Brain microvascular endothelial cell (primary cell): ENCODE data around the gene MLST8.

Source experiments
- DNase-seq: peaks from one replicate; pipeline ENCODE4 v3.0.0-alpha.2; 2020
- H3K27ac ChIP-seq: fragments of 250-450 bp; sonication (Bioruptor Pico); 2 replicates; pipeline ENCODE4 v1.5.1; 2020; ENCODE audit warnings: mild to moderate bottlenecking, moderate library complexity
- H3K27me3 ChIP-seq: fragments of 250-450 bp; sonication (Bioruptor Pico); replicated peaks from 2 replicates; pipeline ENCODE4 v1.5.1; 2020; ENCODE audit warnings: mild to moderate bottlenecking
- H3K36me3 ChIP-seq: fragments of 250-450 bp; sonication (Bioruptor Pico); replicated peaks from 2 replicates; pipeline ENCODE4 v1.5.1; 2020; ENCODE audit warnings: mild to moderate bottlenecking
- H3K4me3 ChIP-seq: 2 replicates; pipeline ENCODE4 v1.5.1; 2011; ENCODE audit warnings: low read depth, mild to moderate bottlenecking, control low read depth, low read length, moderate library complexity
- CTCF ChIP-seq: IDR thresholded peaks from 2 replicates; pipeline ENCODE4 v1.5.1; 2011; ENCODE audit warnings: low read depth, mild to moderate bottlenecking, moderate library complexity, low read length, control low read depth, inconsistent platforms; ENCODE audit errors: missing control alignments
- in situ Hi-C: cut with HindIII; loops from 2 replicates; pipeline ENCODE4 v1.10.0; 2017; ENCODE audit warnings: low sequenced_read_pairs, low pct_ligation_motif_present

Gene MLST8

GRCh38 chr16:2159175-2159838 is 45.9 kb upstream of the MLST8 start:
- Histone ChIP-seq H3K27me3 (no peaks in the 10 kb centered on the region), H3K4me3 (peak overlapping the region; percentile 22), H3K27ac (peak overlapping the region; percentile 86), H3K36me3 (peaks cover 12% of the 10 kb centered on the region)
- TF ChIP-seq CTCF = no peak
- peak; percentile 75 for DNase-seq
- in situ Hi-C loops = no loop called here

GRCh38 chr16:2160915-2161551 is 44.2 kb upstream of the MLST8 start:
- H3K27ac ChIP-seq = peak overlapping the region; percentile 60
- H3K36me3 ChIP-seq = peaks cover 11% of the 10 kb centered on the region

GRCh38 chr16:2161911-2162310 is 43.3 kb upstream of the MLST8 start:
- Histone ChIP-seq H3K4me3 (no peak overlapping the region), H3K27ac (peak overlapping the region; percentile 16), H3K27me3 (no peaks in the 10 kb centered on the region), H3K36me3 (peaks cover 19% of the 10 kb centered on the region)
- in situ Hi-C loops = loop anchor here (10.0 kb wide), 1 partner anchor 87 kb away; no protein-coding TSS in a partner anchor
- TF ChIP-seq CTCF = no peak
- no peak for DNase-seq

More at GRCh38 chr16:2160915-2161551, 44.2 kb upstream of the MLST8 start:
- H3K27me3 ChIP-seq = no peaks in the 10 kb centered on the region
- no peak for TF ChIP-seq CTCF
- in situ Hi-C loops = loop anchor here (10.0 kb wide), 1 partner anchor 86 kb away; no protein-coding TSS in a partner anchor
- H3K4me3 ChIP-seq = no peak overlapping the region
- peak; percentile 41 for DNase-seq

- Histone ChIP-seq H3K36me3 (peaks cover 27% of the 10 kb centered on the region), H3K27ac (no peak overlapping the region)
- in situ Hi-C loops = loop anchor here (10.0 kb wide), 1 partner anchor 88 kb away; no protein-coding TSS in a partner anchor
Measured at GRCh38 chr16:2162676-2163118, 42.6 kb upstream of the MLST8 start.

GRCh38 chr16:2163211-2163881 is 41.9 kb upstream of the MLST8 start:
- no peak for TF ChIP-seq CTCF
- DNase-seq = no peak
- in situ Hi-C loops = loop anchor here (10.0 kb wide), 1 partner anchor 89 kb away; no protein-coding TSS in a partner anchor
- no peaks in the 10 kb centered on the region for H3K27me3 ChIP-seq
- no peak overlapping the region for H3K4me3 ChIP-seq
- H3K36me3 ChIP-seq = peaks cover 33% of the 10 kb centered on the region
- H3K27ac ChIP-seq = no peak overlapping the region

More at GRCh38 chr16:2162676-2163118, 42.6 kb upstream of the MLST8 start:
- no peak overlapping the region for H3K4me3 ChIP-seq
- no peak for TF ChIP-seq CTCF
- no peak for DNase-seq
- H3K27me3 ChIP-seq = no peaks in the 10 kb centered on the region
